RPMI7951 (cell line): ENCODE data around the gene CLEC10A. TPM values are rescaled to one million over a fixed set of nuclear protein-coding genes. Genes with fewer than 3 reads are reported as not detected.
"Not testable (repeated sequence)": the region's sequence is repeated elsewhere in the genome, so short reads cannot be mapped to it uniquely, and the experiment has no call there.

ENCODE experiments used
- DNase-seq: peaks from one replicate; pipeline ENCODE4 v3.0.0-alpha.2; 2012; ENCODE audit warnings: low read depth
- total RNA-seq: library from RNA; depleted of rRNA; stranded (reverse); fragments of >200 nt; shearing (Covaris generic); gene quantifications from 2 replicates; pipeline ENCODE4 v1.2.3, GENCODE V29; 2014

The CLEC10A gene
- total RNA-seq, 1 experiment from 2014 or later, result not detected

GRCh38 chr17:7072406-7072805 lies 7.6 kb downstream of the CLEC10A start:
- DNase-seq, result no peak

GRCh38 chr17:7070712-7071111 lies 9.3 kb downstream of the CLEC10A start:
- no peak for DNase-seq

- no peak for DNase-seq
Observed at GRCh38 chr17:7068268-7068667, 11.8 kb downstream of the CLEC10A start.

GRCh38 chr17:7067198-7067597 lies 12.9 kb downstream of the CLEC10A start:
- DNase-seq, result no peak

- DNase-seq, result peak; percentile 72
Observed at GRCh38 chr17:7064261-7064660, 15.8 kb downstream of the CLEC10A start.

GRCh38 chr17:7063518-7064094 lies 16.4 kb downstream of the CLEC10A start:
- peak; percentile 26 for DNase-seq

GRCh38 chr17:7060165-7060891 lies 19.7 kb downstream of the CLEC10A start:
- DNase-seq, result peak; percentile 89

- DNase-seq, result peak; percentile 48
Observed at GRCh38 chr17:7058831-7059447, 21.1 kb downstream of the CLEC10A start.

GRCh38 chr17:7056386-7056785 lies 23.7 kb downstream of the CLEC10A start:
- peak; percentile 57 for DNase-seq

- DNase-seq, result not testable (repeated sequence)
Observed at GRCh38 chr17:7050583-7050982, 29.5 kb downstream of the CLEC10A start.

- DNase-seq, result peak; percentile 73
Observed at GRCh38 chr17:7048968-7049367, 31.1 kb downstream of the CLEC10A start.

- DNase-seq, result no peak
Observed at GRCh38 chr17:7047566-7047965, 32.5 kb downstream of the CLEC10A start.

- DNase-seq, result not testable (repeated sequence)
Observed at GRCh38 chr17:7046725-7047397, 33.2 kb downstream of the CLEC10A start.

GRCh38 chr17:7046127-7046724 lies 33.8 kb downstream of the CLEC10A start:
- no peak for DNase-seq

- DNase-seq, result peak; percentile 64
Observed at GRCh38 chr17:7045492-7046126, 34.4 kb downstream of the CLEC10A start.

- DNase-seq, result no peak
Observed at GRCh38 chr17:7043497-7044198, 36.4 kb downstream of the CLEC10A start, which contains the start of gene SLC16A11. Gene SLC16A11, minus strand, starts transcription at chr17:7044092. Its CDS starts 579 bp downstream, at chr17:7043513.

GRCh38 chr17:7043182-7043496 lies 36.9 kb downstream of the CLEC10A start:
- DNase-seq, result no peak

GRCh38 chr17:7042501-7043181 lies 37.4 kb downstream of the CLEC10A start:
- DNase-seq, result no peak

- DNase-seq, result no peak
Observed at GRCh38 chr17:7041607-7042500, 38.2 kb downstream of the CLEC10A start.
